ENCODE data around the gene STX3.

Gene STX3

GRCh38 chr11:59787255-59787588 is 32.0 kb downstream of the STX3 start:
- H3K4me3 ChIP-seq (replicated peaks; ENCODE audit: insufficient read depth, low read length) = no peak overlapping the region
- no peak overlapping the region for H3K27ac ChIP-seq (replicated peaks)
- no peak for DNase-seq (ENCODE audit: low read depth in 1 of 2, low spot score in 1 of 2)
- TF ChIP-seq, protein P1, sequence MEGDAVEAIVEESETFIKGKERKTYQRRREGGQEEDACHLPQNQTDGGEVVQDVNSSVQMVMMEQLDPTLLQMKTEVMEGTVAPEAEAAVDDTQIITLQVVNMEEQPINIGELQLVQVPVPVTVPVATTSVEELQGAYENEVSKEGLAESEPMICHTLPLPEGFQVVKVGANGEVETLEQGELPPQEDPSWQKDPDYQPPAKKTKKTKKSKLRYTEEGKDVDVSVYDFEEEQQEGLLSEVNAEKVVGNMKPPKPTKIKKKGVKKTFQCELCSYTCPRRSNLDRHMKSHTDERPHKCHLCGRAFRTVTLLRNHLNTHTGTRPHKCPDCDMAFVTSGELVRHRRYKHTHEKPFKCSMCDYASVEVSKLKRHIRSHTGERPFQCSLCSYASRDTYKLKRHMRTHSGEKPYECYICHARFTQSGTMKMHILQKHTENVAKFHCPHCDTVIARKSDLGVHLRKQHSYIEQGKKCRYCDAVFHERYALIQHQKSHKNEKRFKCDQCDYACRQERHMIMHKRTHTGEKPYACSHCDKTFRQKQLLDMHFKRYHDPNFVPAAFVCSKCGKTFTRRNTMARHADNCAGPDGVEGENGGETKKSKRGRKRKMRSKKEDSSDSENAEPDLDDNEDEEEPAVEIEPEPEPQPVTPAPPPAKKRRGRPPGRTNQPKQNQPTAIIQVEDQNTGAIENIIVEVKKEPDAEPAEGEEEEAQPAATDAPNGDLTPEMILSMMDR (IDR thresholded peaks at IDR 0.05; ENCODE audit: insufficient read depth, low read length) = no peak
- no peak for TF ChIP-seq POLR2AphosphoS5 (IDR thresholded peaks at IDR 0.05; ENCODE audit: low read depth)
- no peak for TF ChIP-seq REST (IDR thresholded peaks at IDR 0.05; ENCODE audit: insufficient replicate concordance, low read depth)
- TF ChIP-seq SPI1 (IDR thresholded peaks at IDR 0.05; ENCODE audit: borderline replicate concordance, low read depth) = no peak
- TF ChIP-seq GABPA (IDR thresholded peaks at IDR 0.05; ENCODE audit: low read depth) = no peak
- H3K27me3 ChIP-seq (ENCODE audit: insufficient read depth, poor library complexity, severe bottlenecking) = no peaks in the 10 kb centered on the region

- H3K4me3 ChIP-seq (replicated peaks; ENCODE audit: insufficient read depth, low read length) = no peak overlapping the region
- no peak for DNase-seq (ENCODE audit: low read depth in 1 of 2, low spot score in 1 of 2)
- TF ChIP-seq POLR2AphosphoS5 (IDR thresholded peaks at IDR 0.05; ENCODE audit: low read depth) = no peak
- no peak for TF ChIP-seq REST (IDR thresholded peaks at IDR 0.05; ENCODE audit: insufficient replicate concordance, low read depth)
- TF ChIP-seq SPI1 (IDR thresholded peaks at IDR 0.05; ENCODE audit: borderline replicate concordance, low read depth) = no peak
- no peak for TF ChIP-seq GABPA (IDR thresholded peaks at IDR 0.05; ENCODE audit: low read depth)
- TF ChIP-seq, protein P1 (IDR thresholded peaks at IDR 0.05; ENCODE audit: insufficient read depth, low read length) = no peak
These were observed 32.6 kb downstream of the STX3 start for GRCh38 chr11:59787816-59788215.

GRCh38 chr11:59791639-59792038 is 36.5 kb downstream of the STX3 start:
- TF ChIP-seq REST (IDR thresholded peaks at IDR 0.05; ENCODE audit: insufficient replicate concordance, low read depth) (no peak), POLR2AphosphoS5 (IDR thresholded peaks at IDR 0.05; ENCODE audit: low read depth) (no peak), GABPA (IDR thresholded peaks at IDR 0.05; ENCODE audit: low read depth) (no peak), SPI1 (IDR thresholded peaks at IDR 0.05; ENCODE audit: borderline replicate concordance, low read depth) (no peak)
- TF ChIP-seq, protein P1 (IDR thresholded peaks at IDR 0.05; ENCODE audit: insufficient read depth, low read length) = no peak
- Histone ChIP-seq H3K4me3 (replicated peaks; ENCODE audit: insufficient read depth, low read length) (no peak overlapping the region), H3K27ac (replicated peaks) (no peak overlapping the region), H3K27me3 (ENCODE audit: insufficient read depth, poor library complexity, severe bottlenecking) (no peaks in the 10 kb centered on the region)
- DNase-seq (ENCODE audit: low read depth in 1 of 2, low spot score in 1 of 2) = no peak

More at GRCh38 chr11:59787816-59788215, 32.6 kb downstream of the STX3 start:
- H3K27ac ChIP-seq (replicated peaks) = no peak overlapping the region
- H3K27me3 ChIP-seq (ENCODE audit: insufficient read depth, poor library complexity, severe bottlenecking) = no peaks in the 10 kb centered on the region

Measured in HL-60 (cell line).